ENCODE results near the gene TRAF7.

Gene TRAF7

GRCh38 chr16:2183671-2184070, 28.1 kb downstream of the TRAF7 start:
- DNase-seq (ENCODE audit: low read depth), result no peak

GRCh38 chr16:2184346-2184745, 28.8 kb downstream of the TRAF7 start:
- DNase-seq (ENCODE audit: low read depth), result no peak

- no peak for DNase-seq (ENCODE audit: low read depth)
Observed at GRCh38 chr16:2184962-2185361, 29.4 kb downstream of the TRAF7 start.

GRCh38 chr16:2186064-2186463, 30.5 kb downstream of the TRAF7 start:
- DNase-seq (ENCODE audit: low read depth), result no peak

GRCh38 chr16:2186505-2186904, 30.9 kb downstream of the TRAF7 start:
- DNase-seq (ENCODE audit: low read depth), result no peak

- no peak for DNase-seq (ENCODE audit: low read depth)
Observed at GRCh38 chr16:2187212-2187611, 31.6 kb downstream of the TRAF7 start.

- DNase-seq (ENCODE audit: low read depth), result no peak
Observed at GRCh38 chr16:2188395-2188794, 32.8 kb downstream of the TRAF7 start.

- no peak for DNase-seq (ENCODE audit: low read depth)
Observed at GRCh38 chr16:2189252-2189893, 33.8 kb downstream of the TRAF7 start.

GRCh38 chr16:2190002-2190658, 34.5 kb downstream of the TRAF7 start:
- no peak for DNase-seq (ENCODE audit: low read depth)

- no peak for DNase-seq (ENCODE audit: low read depth)
Observed at GRCh38 chr16:2190659-2191445, 35.3 kb downstream of the TRAF7 start.

- no peak for DNase-seq (ENCODE audit: low read depth)
Observed at GRCh38 chr16:2191446-2191706, 35.8 kb downstream of the TRAF7 start.

GRCh38 chr16:2194166-2194834, 38.7 kb downstream of the TRAF7 start:
- DNase-seq (ENCODE audit: low read depth), result no peak

- no peak for DNase-seq (ENCODE audit: low read depth)
Observed at GRCh38 chr16:2194852-2195321, 39.3 kb downstream of the TRAF7 start.

- DNase-seq (ENCODE audit: low read depth), result no peak
Observed at GRCh38 chr16:2195322-2196161, 40.0 kb downstream of the TRAF7 start.

GRCh38 chr16:2196162-2196980, 40.8 kb downstream of the TRAF7 start, which contains the start of gene CASKIN1:
Gene CASKIN1, minus strand, starts transcription at chr16:2196605. Its CDS starts 173 bp downstream, at chr16:2196432.
- no peak for DNase-seq (ENCODE audit: low read depth)

GRCh38 chr16:2196981-2197511, 41.5 kb downstream of the TRAF7 start:
- no peak for DNase-seq (ENCODE audit: low read depth)

- no peak for DNase-seq (ENCODE audit: low read depth)
Observed at GRCh38 chr16:2197765-2198164, 42.2 kb downstream of the TRAF7 start.

- DNase-seq (ENCODE audit: low read depth), result no peak
Observed at GRCh38 chr16:2198283-2198682, 42.7 kb downstream of the TRAF7 start.

GRCh38 chr16:2199095-2199494, 43.5 kb downstream of the TRAF7 start:
- no peak for DNase-seq (ENCODE audit: low read depth)

- no peak for DNase-seq (ENCODE audit: low read depth)
Observed at GRCh38 chr16:2199621-2200139, 44.1 kb downstream of the TRAF7 start.
